Cardiac muscle cell (in vitro differentiated cells and primary cell): ENCODE data around the gene XRN1. TPM values are rescaled to one million over a fixed set of nuclear protein-coding genes. Genes with fewer than 3 reads are reported as not detected.
"Not testable (repeated sequence)": the region's sequence is repeated elsewhere in the genome, so short reads cannot be mapped to it uniquely, and the experiment has no call there.

Source experiments
- DNase-seq, 2 donors: peaks; one replicate each; pipeline versions ENCODE4 v3.0.0 to v3.0.0-alpha.2; 2010 to 2017; ENCODE audit warnings: low read depth in 1 of 2, low spot score in 1 of 2
- H3K27ac ChIP-seq: fragments of 200-600 bp; sonication (generic); 2 replicates; pipeline ENCODE4 v1.5.1; 2016
- H3K27me3 ChIP-seq: fragments of 200-600 bp; sonication (generic); 2 replicates; pipeline ENCODE4 v1.6.0; 2016; ENCODE audit warnings: control low read depth
- H3K36me3 ChIP-seq: fragments of 200-600 bp; sonication (generic); 2 replicates; pipeline ENCODE4 v1.5.1; 2016; ENCODE audit warnings: control low read depth
- H3K4me1 ChIP-seq: fragments of 200-600 bp; sonication (generic); 2 replicates; pipeline ENCODE4 v1.8.1; 2017; ENCODE audit warnings: low read depth, mild to moderate bottlenecking, mixed run types
- H3K4me3 ChIP-seq: fragments of 200-600 bp; sonication (generic); 2 replicates; pipeline ENCODE4 v1.5.1; 2016; ENCODE audit warnings: mild to moderate bottlenecking
- H3K9me3 ChIP-seq: fragments of 200-600 bp; sonication (generic); 2 replicates; pipeline ENCODE4 v1.5.1; 2017; ENCODE audit warnings: low read depth, mild to moderate bottlenecking, control low read depth
- polyA plus RNA-seq: library from polyadenylated mRNA; unstranded; fragments of >200 nt; fragmentation: Nextera tagmentation; extraction: Ambion mirVana; gene quantifications from 2 replicates; pipeline ENCODE4 v1.2.1, GENCODE V29; 2016
- total RNA-seq: library from RNA; depleted of rRNA; stranded (reverse); fragments of >200 nt; gene quantifications from 2 replicates; pipeline ENCODE4 v1.2.3, GENCODE V29; 2016
- TF ChIP-seq, protein P1 (sequence below): IDR thresholded peaks from 2 replicates; pipeline ENCODE4 v1.5.1; 2012; ENCODE audit warnings: low read depth, mild to moderate bottlenecking, low read length

XRN1 gene
- total and polyA plus RNA-seq, 2 experiments from 2014 or later = 8.0 to 32.8 TPM

GRCh38 chr3:142337994-142338393 lies 109.8 kb downstream of the XRN1 start:
- TF ChIP-seq, protein P1, sequence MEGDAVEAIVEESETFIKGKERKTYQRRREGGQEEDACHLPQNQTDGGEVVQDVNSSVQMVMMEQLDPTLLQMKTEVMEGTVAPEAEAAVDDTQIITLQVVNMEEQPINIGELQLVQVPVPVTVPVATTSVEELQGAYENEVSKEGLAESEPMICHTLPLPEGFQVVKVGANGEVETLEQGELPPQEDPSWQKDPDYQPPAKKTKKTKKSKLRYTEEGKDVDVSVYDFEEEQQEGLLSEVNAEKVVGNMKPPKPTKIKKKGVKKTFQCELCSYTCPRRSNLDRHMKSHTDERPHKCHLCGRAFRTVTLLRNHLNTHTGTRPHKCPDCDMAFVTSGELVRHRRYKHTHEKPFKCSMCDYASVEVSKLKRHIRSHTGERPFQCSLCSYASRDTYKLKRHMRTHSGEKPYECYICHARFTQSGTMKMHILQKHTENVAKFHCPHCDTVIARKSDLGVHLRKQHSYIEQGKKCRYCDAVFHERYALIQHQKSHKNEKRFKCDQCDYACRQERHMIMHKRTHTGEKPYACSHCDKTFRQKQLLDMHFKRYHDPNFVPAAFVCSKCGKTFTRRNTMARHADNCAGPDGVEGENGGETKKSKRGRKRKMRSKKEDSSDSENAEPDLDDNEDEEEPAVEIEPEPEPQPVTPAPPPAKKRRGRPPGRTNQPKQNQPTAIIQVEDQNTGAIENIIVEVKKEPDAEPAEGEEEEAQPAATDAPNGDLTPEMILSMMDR = no peak
- no peak overlapping the region for H3K27ac ChIP-seq
- H3K4me3 ChIP-seq = no peak overlapping the region
- peak in 1 of 2 donors; percentile 9 for DNase-seq
- no peaks in the 10 kb centered on the region for H3K4me1 ChIP-seq
- H3K27me3 ChIP-seq = no peaks in the 10 kb centered on the region
- H3K9me3 ChIP-seq = no peaks in the 10 kb centered on the region
- peaks cover 9% of the 10 kb centered on the region for H3K36me3 ChIP-seq

- Histone ChIP-seq H3K4me1 (no peaks in the 10 kb centered on the region), H3K4me3 (no peak overlapping the region), H3K27me3 (no peaks in the 10 kb centered on the region), H3K36me3 (peaks cover 42% of the 10 kb centered on the region), H3K27ac (no peak overlapping the region), H3K9me3 (no peaks in the 10 kb centered on the region)
- TF ChIP-seq, protein P1 = no peak
- DNase-seq = no peak
Observed at GRCh38 chr3:142332390-142332789, 115.4 kb downstream of the XRN1 start.

DNA sequence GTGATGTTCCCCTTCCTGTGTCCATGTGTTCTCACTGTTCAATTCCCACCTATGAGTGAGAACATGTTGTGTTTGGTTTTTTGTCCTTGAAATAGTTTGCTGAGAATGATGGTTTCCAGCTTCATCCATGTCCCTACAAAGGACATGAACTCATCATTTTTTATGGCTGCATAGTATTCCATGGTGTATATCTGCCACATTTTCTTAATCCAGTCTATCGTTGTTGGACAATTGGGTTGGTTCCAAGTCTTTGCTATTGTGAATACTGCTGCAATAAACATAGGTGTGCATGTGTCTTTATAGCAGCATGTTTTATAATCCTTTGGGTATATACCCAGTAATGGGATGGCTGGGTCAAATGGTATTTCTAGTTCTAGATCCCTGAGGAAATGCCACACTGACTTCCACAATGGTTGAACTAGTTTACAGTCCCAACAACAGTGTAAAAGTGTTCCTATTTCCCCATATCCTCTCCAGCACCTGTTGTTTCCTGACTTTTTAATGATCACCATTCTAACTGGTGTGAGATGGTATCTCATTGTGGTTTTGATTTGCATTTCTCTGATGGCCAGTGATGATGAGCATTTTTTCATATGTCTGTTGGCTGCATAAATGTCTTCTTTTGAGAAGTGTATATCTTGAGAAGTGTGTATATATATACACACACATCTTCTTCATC lies 123.4 kb downstream of the XRN1 start:
- H3K4me1 ChIP-seq, H3K27ac ChIP-seq, H3K9me3 ChIP-seq, DNase-seq, H3K4me3 ChIP-seq, H3K27me3 ChIP-seq: not testable (repeated sequence)
- peaks cover 16% of the 10 kb centered on the region for H3K36me3 ChIP-seq

GRCh38 chr3:142319912-142320311 lies 127.9 kb downstream of the XRN1 start:
- Histone ChIP-seq H3K4me1 (no peaks in the 10 kb centered on the region), H3K27ac (no peak overlapping the region), H3K9me3 (no peaks in the 10 kb centered on the region), H3K36me3 (no peaks in the 10 kb centered on the region), H3K4me3 (no peak overlapping the region), H3K27me3 (no peaks in the 10 kb centered on the region)
- TF ChIP-seq, protein P1 = no peak
- DNase-seq = no peak

DNA sequence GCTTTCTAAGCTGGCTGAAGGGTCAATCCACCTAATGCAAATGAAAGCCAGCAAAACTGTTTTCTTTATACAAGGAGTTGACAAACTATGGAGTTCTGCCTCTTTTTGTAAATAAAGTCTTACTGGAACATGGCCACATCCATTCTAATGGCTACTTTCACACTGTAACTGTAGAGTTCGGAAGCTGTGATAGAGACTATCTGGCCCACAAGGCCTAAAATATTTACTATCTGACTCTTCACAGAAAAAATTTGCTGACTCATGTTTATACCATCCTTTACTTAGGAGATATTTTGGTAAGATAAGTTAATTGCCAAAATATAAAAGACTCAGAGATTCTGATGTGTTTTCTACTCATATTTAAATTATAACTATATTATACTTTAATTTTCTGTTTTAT lies 128.7 kb downstream of the XRN1 start:
- peak in 1 of 2 donors; percentile 56 for DNase-seq
- TF ChIP-seq, protein P1 = no peak
- Histone ChIP-seq H3K27me3 (no peaks in the 10 kb centered on the region), H3K27ac (no peak overlapping the region), H3K4me3 (no peak overlapping the region), H3K9me3 (no peaks in the 10 kb centered on the region), H3K4me1 (no peaks in the 10 kb centered on the region), H3K36me3 (no peaks in the 10 kb centered on the region)

- Histone ChIP-seq H3K4me3 (no peak overlapping the region), H3K27me3 (no peaks in the 10 kb centered on the region), H3K4me1 (no peaks in the 10 kb centered on the region), H3K27ac (no peak overlapping the region), H3K9me3 (no peaks in the 10 kb centered on the region), H3K36me3 (peaks cover 3% of the 10 kb centered on the region)
- TF ChIP-seq, protein P1 = no peak
- DNase-seq = no peak
Observed at GRCh38 chr3:142318331-142318730, 129.5 kb downstream of the XRN1 start.

DNA sequence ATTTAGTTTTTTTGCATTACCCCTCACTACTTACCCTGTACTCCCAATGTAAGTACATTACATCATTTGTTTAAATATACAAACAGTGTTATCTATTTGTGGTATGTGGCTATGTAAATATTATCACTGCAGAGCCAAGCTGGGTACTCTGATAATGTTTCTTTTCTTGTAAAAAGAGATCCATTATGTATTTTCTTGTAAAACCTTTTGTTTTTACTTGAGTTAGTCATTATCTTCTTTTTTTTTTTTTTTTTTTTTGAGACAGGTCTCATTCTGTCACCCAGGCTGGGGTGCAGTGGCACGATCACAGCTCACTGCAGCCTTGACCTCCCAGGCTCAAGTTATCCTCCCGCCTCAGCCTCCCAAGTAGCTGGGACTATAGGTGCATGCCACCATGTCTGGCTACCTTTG lies 131.9 kb downstream of the XRN1 start:
- not testable (repeated sequence) for H3K4me1 ChIP-seq, H3K27me3 ChIP-seq, H3K4me3 ChIP-seq, H3K27ac ChIP-seq, H3K9me3 ChIP-seq
- H3K36me3 ChIP-seq = peaks cover 22% of the 10 kb centered on the region
- peak in 1 of 2 donors; percentile 9 for DNase-seq
